Measurements from ENCODE around the gene SLC9B2. TPM values are rescaled to one million over a fixed set of nuclear protein-coding genes. Genes with fewer than 3 reads are reported as not detected.

Gene SLC9B2
- total RNA-seq, 2 experiments from 2014 or later: 26.5 to 36.5 TPM

DNA sequence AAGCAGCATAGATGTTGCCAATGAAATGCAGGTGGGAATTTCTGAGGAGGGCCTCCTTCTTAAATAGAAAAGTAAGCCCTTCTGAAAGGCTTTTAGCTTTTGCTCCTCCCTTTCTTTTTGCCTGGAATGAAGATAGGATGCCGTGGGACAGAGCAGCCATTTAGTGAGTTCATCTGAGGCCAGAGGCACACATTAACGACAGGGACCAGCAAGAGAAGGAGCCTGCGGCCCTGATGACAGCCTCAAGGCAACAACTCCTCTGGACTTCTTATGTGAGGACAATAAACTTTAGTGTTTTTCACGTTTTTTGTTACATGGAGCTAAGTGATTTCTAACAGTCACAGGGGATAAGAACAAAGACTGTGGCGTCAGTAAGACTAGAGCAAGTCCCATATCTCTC is 24.1 kb upstream of the SLC9B2 start:
- BruUV-seq (replicated peaks): no TSS peak
- intact Hi-C loops (cut with micrococcal nuclease; ENCODE audit: unreplicated experiment): loop anchor here (10.0 kb wide), 1 partner anchor 684 kb away; no protein-coding TSS in a partner anchor
- TF ChIP-seq, protein P1, sequence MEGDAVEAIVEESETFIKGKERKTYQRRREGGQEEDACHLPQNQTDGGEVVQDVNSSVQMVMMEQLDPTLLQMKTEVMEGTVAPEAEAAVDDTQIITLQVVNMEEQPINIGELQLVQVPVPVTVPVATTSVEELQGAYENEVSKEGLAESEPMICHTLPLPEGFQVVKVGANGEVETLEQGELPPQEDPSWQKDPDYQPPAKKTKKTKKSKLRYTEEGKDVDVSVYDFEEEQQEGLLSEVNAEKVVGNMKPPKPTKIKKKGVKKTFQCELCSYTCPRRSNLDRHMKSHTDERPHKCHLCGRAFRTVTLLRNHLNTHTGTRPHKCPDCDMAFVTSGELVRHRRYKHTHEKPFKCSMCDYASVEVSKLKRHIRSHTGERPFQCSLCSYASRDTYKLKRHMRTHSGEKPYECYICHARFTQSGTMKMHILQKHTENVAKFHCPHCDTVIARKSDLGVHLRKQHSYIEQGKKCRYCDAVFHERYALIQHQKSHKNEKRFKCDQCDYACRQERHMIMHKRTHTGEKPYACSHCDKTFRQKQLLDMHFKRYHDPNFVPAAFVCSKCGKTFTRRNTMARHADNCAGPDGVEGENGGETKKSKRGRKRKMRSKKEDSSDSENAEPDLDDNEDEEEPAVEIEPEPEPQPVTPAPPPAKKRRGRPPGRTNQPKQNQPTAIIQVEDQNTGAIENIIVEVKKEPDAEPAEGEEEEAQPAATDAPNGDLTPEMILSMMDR (conservative IDR thresholded peaks at IDR 0.05; ENCODE audit: low read length): no peak
- TF ChIP-seq EZH2phosphoT487 (IDR thresholded peaks at IDR 0.05; ENCODE audit: borderline replicate concordance, low read depth, low read length): no peak

DNA sequence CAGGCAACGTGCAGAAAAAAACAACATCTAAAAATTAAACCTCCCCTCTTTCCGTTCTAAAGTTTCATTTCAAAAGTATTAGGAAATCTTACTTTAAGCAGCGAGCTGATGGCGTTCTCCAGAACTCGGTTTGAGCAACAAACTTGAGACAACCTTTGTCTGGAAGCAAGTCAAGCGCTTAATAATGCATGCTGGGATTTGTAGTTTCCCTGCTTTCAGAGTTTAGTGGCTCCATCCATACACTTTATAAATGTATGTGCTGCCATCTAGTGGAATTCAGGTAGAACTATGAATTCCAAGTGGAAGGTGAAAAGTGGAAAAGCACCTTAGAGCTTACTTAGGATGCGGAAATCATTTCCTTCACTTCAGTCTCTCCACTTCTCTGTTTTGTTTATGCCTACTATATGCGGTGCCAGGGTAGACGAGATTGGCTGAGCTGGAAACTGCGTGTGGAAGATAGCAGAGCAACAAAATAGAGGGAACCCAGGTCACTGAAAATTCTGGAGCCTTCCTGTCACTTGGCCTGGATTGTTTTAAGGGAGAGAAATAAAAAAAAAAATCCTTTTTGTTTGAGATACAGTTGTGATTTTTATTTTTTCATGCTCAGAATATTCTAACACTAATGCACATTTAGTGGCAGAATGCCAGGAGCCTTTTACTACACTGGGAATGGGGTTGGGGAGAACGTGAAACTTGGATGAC is 23.3 kb upstream of the SLC9B2 start, which contains the start of gene BDH2:
Gene BDH2 (minus strand): TSS at position 144 of the 702 bp plus-strand sequence. CDS start 3,580 bp downstream, outside the sequence.
- Histone ChIP-seq H3K4me3 (ENCODE audit: low read depth, low read length, poor library complexity, severe bottlenecking) (peak within 1 kb of the TSS; percentile 69), H3K27ac (ENCODE audit: low read depth, low read length, poor library complexity, severe bottlenecking) (no peak within 1 kb of the TSS), H2AFZ (ENCODE audit: low read length) (peak within 1 kb of the TSS; percentile 95), H3K4me2 (ENCODE audit: low read length) (peak within 1 kb of the TSS; percentile 88), H4K20me1 (ENCODE audit: insufficient read depth, low read length) (no peaks in the 10 kb centered on the region), H3K36me3 (ENCODE audit: insufficient read depth, low read length) (peaks cover 7% of the 10 kb centered on the region), H3K9me3 (ENCODE audit: low read length) (no peaks in the 10 kb centered on the region), H3K79me2 (ENCODE audit: insufficient read depth, low read depth, low read length) (no peaks in the 10 kb centered on the region), H3K9me2 (ENCODE audit: insufficient read depth, low read length) (no peaks in the 10 kb centered on the region), H3K4me1 (ENCODE audit: insufficient read depth, low read length, poor library complexity, severe bottlenecking) (peaks cover 8% of the 10 kb centered on the region)
- intact Hi-C loops (cut with micrococcal nuclease; ENCODE audit: unreplicated experiment): loop anchor here (5.0 to 10.0 kb wide), 4 partner anchors 273 to 753 kb away; partner anchors contain the start of genes NFKB1, SLC39A8 and UBE2D3
- POLR2A ChIA-PET: interaction anchor here (0.6 to 1.9 kb wide), 7 partner anchors 11 to 436 kb away, joined by 3 to 6 read pairs (median 4); partner anchors contain the start of gene SLC9B2
- CTCF ChIA-PET (ENCODE audit: unreplicated experiment): interaction anchor here (0.9 to 1.0 kb wide), 2 partner anchors 8 to 272 kb away, joined by 3 read pairs; no protein-coding TSS in a partner anchor
- peak; percentile 94 for DNase-seq (ENCODE audit: low spot score)
- BruUV-seq (replicated peaks): no TSS peak
- TF ChIP-seq, protein P1 (conservative IDR thresholded peaks at IDR 0.05; ENCODE audit: low read length): peak; percentile 90
- no peak for TF ChIP-seq EZH2phosphoT487 (IDR thresholded peaks at IDR 0.05; ENCODE audit: borderline replicate concordance, low read depth, low read length)

More for the DNA sequence above, 24.1 kb upstream of the SLC9B2 start:
- Histone ChIP-seq H3K36me3 (ENCODE audit: insufficient read depth, low read length) (peaks cover 7% of the 10 kb centered on the region), H3K4me3 (ENCODE audit: low read depth, low read length, poor library complexity, severe bottlenecking) (no peak overlapping the region), H3K4me1 (ENCODE audit: insufficient read depth, low read length, poor library complexity, severe bottlenecking) (peaks cover 8% of the 10 kb centered on the region), H3K9me3 (ENCODE audit: low read length) (no peaks in the 10 kb centered on the region), H4K20me1 (ENCODE audit: insufficient read depth, low read length) (no peaks in the 10 kb centered on the region), H3K9me2 (ENCODE audit: insufficient read depth, low read length) (no peaks in the 10 kb centered on the region), H3K27ac (ENCODE audit: low read depth, low read length, poor library complexity, severe bottlenecking) (no peak overlapping the region), H2AFZ (ENCODE audit: low read length) (no peak overlapping the region), H3K79me2 (ENCODE audit: insufficient read depth, low read depth, low read length) (no peaks in the 10 kb centered on the region), H3K4me2 (ENCODE audit: low read length) (no peak overlapping the region)
- no peak for DNase-seq (ENCODE audit: low spot score)
- CTCF ChIA-PET (ENCODE audit: unreplicated experiment): interaction anchor here (0.9 to 1.0 kb wide), 2 partner anchors 9 to 273 kb away, joined by 3 read pairs; no protein-coding TSS in a partner anchor
- POLR2A ChIA-PET: interaction anchor here (0.5 to 0.6 kb wide), 2 partner anchors 453 to 959 kb away, joined by 3 read pairs; no protein-coding TSS in a partner anchor

Data from OCI-LY7 (cell line).